Loucy (cell line): ENCODE measurements around the gene ATAD3C.
"Not testable (repeated sequence)": the region's sequence is repeated elsewhere in the genome, so short reads cannot be mapped to it uniquely, and the experiment has no call there.

ENCODE experiments used
- H2AFZ ChIP-seq: fragments of 200-600 bp; sonication (generic); 2 replicates; pipeline ENCODE4 v1.6.0; 2016; ENCODE audit warnings: antibody characterized with exemption, mild to moderate bottlenecking, low read length, moderate library complexity
- H3F3A ChIP-seq: fragments of 200-600 bp; 2 replicates; pipeline ENCODE4 v1.6.0; 2016; ENCODE audit warnings: antibody characterized with exemption, low read depth, mild to moderate bottlenecking
- H3K27me3 ChIP-seq: fragments of 200-600 bp; sonication (generic); 2 replicates; pipeline ENCODE4 v1.6.1; 2014; ENCODE audit warnings: low read length, mild to moderate bottlenecking; ENCODE audit not compliant: insufficient read depth, poor library complexity, severe bottlenecking
- H3K36me3 ChIP-seq: fragments of 200-600 bp; sonication (generic); 2 replicates; pipeline ENCODE4 v1.6.1; 2016; ENCODE audit warnings: low read length; ENCODE audit not compliant: insufficient read depth
- H3K4me1 ChIP-seq: fragments of 200-600 bp; sonication (generic); 2 replicates; pipeline ENCODE4 v1.5.1; 2014; ENCODE audit warnings: low read length, mild to moderate bottlenecking; ENCODE audit not compliant: insufficient read depth, poor library complexity, severe bottlenecking
- H3K4me2 ChIP-seq: fragments of 200-600 bp; sonication (generic); 2 replicates; pipeline ENCODE4 v1.6.0; 2014; ENCODE audit warnings: antibody characterized with exemption, low read length, low read depth, mild to moderate bottlenecking; ENCODE audit not compliant: poor library complexity, severe bottlenecking
- H3K4me3 ChIP-seq: fragments of 200-600 bp; sonication (generic); 2 replicates; pipeline ENCODE4 v1.5.1; 2014; ENCODE audit warnings: low read length, mild to moderate bottlenecking, mixed read lengths; ENCODE audit not compliant: poor library complexity, severe bottlenecking
- H3K79me2 ChIP-seq: fragments of 200-600 bp; sonication (generic); 2 replicates; pipeline ENCODE4 v1.6.1; 2014; ENCODE audit warnings: low read length; ENCODE audit not compliant: insufficient read depth
- H3K9ac ChIP-seq: fragments of 200-600 bp; sonication (generic); 2 replicates; pipeline ENCODE4 v1.6.0; 2014; ENCODE audit warnings: mild to moderate bottlenecking, low read depth, low read length, moderate library complexity; ENCODE audit not compliant: poor library complexity, severe bottlenecking
- H3K9me2 ChIP-seq: fragments of 200-600 bp; sonication (generic); replicated peaks from 2 replicates; pipeline ENCODE4 v1.6.1; 2016; ENCODE audit warnings: low read depth, low read length, mixed read lengths
- H3K9me3 ChIP-seq: fragments of 200-600 bp; sonication (generic); 2 replicates; pipeline ENCODE4 v1.6.1; 2014; ENCODE audit warnings: mild to moderate bottlenecking, antibody characterized with exemption, low read length, low read depth; ENCODE audit not compliant: insufficient read depth
- H4K20me1 ChIP-seq: fragments of 200-600 bp; sonication (generic); 2 replicates; pipeline ENCODE4 v1.6.0; 2014; ENCODE audit warnings: antibody characterized with exemption, low read length, mild to moderate bottlenecking; ENCODE audit not compliant: insufficient read depth, poor library complexity, severe bottlenecking
- EZH2phosphoT487 ChIP-seq: fragments of 200-600 bp; IDR thresholded peaks from 2 replicates; pipeline ENCODE4 v1.6.1; 2018; ENCODE audit warnings: antibody characterized with exemption, mild to moderate bottlenecking, moderate library complexity, borderline replicate concordance
- TF ChIP-seq, protein P1 (sequence below): fragments of 200-600 bp; sonication (generic); conservative IDR thresholded peaks from 2 replicates; pipeline ENCODE4 v1.5.1; 2014; ENCODE audit warnings: mild to moderate bottlenecking, antibody characterized with exemption, low read length

Gene ATAD3C

DNA sequence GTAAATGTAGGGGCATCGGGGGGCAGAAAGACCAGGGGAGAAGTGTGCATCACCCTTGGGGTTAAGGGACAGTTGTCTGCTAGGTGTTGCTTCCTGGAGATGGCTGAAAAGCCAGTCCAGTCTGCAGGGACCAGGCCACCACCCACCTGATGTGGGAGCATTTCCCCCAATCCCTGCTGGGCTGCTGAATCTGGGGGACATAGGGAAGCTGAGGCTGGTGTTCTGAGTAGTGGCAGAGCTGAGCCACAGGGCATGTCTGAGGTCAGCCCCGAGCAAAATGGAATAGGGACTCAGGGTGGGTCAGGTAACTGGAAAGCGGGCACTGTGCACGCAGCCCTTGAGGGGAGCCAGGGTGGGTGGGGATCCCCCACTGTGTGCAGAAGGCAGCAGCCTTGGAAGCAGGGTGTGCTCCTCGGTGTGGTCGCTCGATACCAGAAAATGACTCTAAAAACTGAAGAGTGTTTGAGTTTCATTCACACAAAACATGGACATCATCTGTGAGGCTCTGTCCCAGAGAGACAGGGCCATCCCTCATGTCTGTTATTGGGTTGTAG is 48.0 kb upstream of the ATAD3C start:
- peak overlapping the region; percentile 97 for H3K4me2 ChIP-seq
- H3K4me3 ChIP-seq, result peak overlapping the region; percentile 87
- H3K9me2 ChIP-seq, result no peaks in the 10 kb centered on the region
- no peak overlapping the region for H2AFZ ChIP-seq
- H3K9me3 ChIP-seq, result no peaks in the 10 kb centered on the region
- TF ChIP-seq, protein P1, sequence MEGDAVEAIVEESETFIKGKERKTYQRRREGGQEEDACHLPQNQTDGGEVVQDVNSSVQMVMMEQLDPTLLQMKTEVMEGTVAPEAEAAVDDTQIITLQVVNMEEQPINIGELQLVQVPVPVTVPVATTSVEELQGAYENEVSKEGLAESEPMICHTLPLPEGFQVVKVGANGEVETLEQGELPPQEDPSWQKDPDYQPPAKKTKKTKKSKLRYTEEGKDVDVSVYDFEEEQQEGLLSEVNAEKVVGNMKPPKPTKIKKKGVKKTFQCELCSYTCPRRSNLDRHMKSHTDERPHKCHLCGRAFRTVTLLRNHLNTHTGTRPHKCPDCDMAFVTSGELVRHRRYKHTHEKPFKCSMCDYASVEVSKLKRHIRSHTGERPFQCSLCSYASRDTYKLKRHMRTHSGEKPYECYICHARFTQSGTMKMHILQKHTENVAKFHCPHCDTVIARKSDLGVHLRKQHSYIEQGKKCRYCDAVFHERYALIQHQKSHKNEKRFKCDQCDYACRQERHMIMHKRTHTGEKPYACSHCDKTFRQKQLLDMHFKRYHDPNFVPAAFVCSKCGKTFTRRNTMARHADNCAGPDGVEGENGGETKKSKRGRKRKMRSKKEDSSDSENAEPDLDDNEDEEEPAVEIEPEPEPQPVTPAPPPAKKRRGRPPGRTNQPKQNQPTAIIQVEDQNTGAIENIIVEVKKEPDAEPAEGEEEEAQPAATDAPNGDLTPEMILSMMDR, result no peak
- no peak for TF ChIP-seq EZH2phosphoT487
- peaks cover 6% of the 10 kb centered on the region for H3K27me3 ChIP-seq
- no peak overlapping the region for H3K9ac ChIP-seq
- peaks cover 85% of the 10 kb centered on the region for H3K79me2 ChIP-seq
- no peaks in the 10 kb centered on the region for H3F3A ChIP-seq
- H4K20me1 ChIP-seq, result peaks cover 53% of the 10 kb centered on the region
- H3K4me1 ChIP-seq, result peaks cover 52% of the 10 kb centered on the region
- peaks cover 41% of the 10 kb centered on the region; the same call in 1 of the 2 replicates for H3K36me3 ChIP-seq

DNA sequence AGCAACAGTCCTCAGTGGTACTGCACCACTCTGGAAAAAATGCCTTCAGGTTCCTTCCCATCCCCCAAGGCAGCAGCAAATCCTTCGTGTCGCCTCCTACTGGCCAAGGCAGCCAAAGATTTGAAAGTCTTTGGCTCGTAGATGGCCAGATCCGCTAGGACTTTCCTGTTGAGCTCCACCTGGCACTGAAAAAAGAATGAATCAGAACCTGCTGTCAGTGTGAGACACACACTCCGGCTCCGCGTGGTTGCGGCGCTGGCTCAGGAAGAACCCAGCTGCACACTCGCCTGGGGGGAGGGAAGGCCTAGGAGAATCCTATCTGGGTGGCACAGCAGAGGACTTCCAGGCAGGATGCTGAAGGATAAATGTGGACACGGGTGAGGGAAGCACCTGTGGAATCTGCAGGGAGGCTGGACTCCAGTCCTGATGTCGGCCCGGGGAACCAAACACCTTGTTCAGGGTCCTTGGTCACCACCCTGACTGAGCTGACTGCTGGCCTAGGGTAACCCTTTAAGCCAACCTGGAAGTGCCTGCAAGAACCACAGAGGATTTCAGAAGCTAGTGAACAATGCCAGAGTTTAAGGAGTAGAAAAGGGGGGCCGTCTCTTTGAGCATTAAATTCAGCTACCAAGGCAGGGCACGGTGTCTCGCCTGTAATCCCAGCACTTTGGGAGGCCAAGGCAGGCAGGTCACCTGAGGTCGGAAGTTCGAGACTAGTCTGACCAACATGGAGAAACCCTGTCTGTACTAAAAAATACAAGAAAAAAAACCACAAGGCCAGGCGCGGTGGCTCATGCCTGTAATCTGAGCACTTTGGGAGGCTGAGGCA is 47.2 kb upstream of the ATAD3C start:
- Histone ChIP-seq H3K9ac (no peak overlapping the region), H4K20me1 (peaks cover 49% of the 10 kb centered on the region), H3F3A (no peaks in the 10 kb centered on the region), H3K4me3 (no peak overlapping the region), H3K4me2 (peak overlapping the region; percentile 33), H3K79me2 (peaks cover 85% of the 10 kb centered on the region), H2AFZ (no peak overlapping the region), H3K27me3 (peaks cover 6% of the 10 kb centered on the region), H3K4me1 (peaks cover 48% of the 10 kb centered on the region), H3K9me3 (no peaks in the 10 kb centered on the region), H3K9me2 (no peaks in the 10 kb centered on the region), H3K36me3 (peaks cover 37% of the 10 kb centered on the region; the same call in 1 of the 2 replicates)
- no peak for TF ChIP-seq EZH2phosphoT487
- TF ChIP-seq, protein P1, result peak; percentile 72

DNA sequence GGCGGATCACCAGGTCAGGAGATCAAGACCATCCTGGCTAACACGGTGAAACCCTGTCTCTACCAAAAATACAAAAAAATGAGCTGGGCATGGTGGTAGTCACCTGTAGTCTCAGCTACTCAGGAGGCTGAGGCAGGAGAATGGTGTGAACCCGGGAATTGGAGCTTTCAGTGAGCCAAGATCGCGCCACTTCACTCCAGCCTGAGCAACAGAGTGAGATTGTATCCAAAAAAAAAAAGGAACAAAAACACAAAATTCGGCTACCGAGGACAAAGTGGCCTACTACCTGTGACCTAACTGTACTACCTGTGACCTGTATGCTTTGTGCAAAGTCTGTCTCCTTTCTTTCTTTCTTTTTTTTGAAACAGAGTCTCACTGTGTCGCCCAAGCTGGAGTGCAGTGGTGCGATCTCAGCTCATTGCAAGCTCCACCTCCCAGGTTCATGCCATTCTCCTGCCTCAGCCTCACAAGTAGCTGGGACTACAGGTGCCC is 46.5 kb upstream of the ATAD3C start:
- not testable (repeated sequence) for H3K4me2 ChIP-seq, H2AFZ ChIP-seq, H3K9ac ChIP-seq, H3K9me3 ChIP-seq, H3K4me3 ChIP-seq, H3K9me2 ChIP-seq, H3F3A ChIP-seq, H3K27me3 ChIP-seq
- Histone ChIP-seq H3K79me2 (peaks cover 85% of the 10 kb centered on the region), H4K20me1 (peaks cover 48% of the 10 kb centered on the region), H3K4me1 (peaks cover 41% of the 10 kb centered on the region), H3K36me3 (peaks cover 33% of the 10 kb centered on the region; the same call in 1 of the 2 replicates)
